ENCODE measurements around the gene LENG1.
A peak's percentile ranks its signal among the peaks of the same experiment; 100 is the strongest.

- TF ChIP-seq, protein P1, sequence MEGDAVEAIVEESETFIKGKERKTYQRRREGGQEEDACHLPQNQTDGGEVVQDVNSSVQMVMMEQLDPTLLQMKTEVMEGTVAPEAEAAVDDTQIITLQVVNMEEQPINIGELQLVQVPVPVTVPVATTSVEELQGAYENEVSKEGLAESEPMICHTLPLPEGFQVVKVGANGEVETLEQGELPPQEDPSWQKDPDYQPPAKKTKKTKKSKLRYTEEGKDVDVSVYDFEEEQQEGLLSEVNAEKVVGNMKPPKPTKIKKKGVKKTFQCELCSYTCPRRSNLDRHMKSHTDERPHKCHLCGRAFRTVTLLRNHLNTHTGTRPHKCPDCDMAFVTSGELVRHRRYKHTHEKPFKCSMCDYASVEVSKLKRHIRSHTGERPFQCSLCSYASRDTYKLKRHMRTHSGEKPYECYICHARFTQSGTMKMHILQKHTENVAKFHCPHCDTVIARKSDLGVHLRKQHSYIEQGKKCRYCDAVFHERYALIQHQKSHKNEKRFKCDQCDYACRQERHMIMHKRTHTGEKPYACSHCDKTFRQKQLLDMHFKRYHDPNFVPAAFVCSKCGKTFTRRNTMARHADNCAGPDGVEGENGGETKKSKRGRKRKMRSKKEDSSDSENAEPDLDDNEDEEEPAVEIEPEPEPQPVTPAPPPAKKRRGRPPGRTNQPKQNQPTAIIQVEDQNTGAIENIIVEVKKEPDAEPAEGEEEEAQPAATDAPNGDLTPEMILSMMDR (IDR thresholded peaks at IDR 0.05): peak; percentile 92
- TF ChIP-seq ZFX (IDR thresholded peaks at IDR 0.05; ENCODE audit: borderline replicate concordance): no peak
These were observed 8.8 kb upstream of the LENG1 start for GRCh38 chr19:54168174-54168917.
